Progenitor cell of endocrine pancreas (in vitro differentiated cells): ENCODE data around the gene TUBB6. TPM values are rescaled to one million over a fixed set of nuclear protein-coding genes. Genes with fewer than 3 reads are reported as not detected.

Experiments used
- DNase-seq: peaks from one replicate; pipeline ENCODE4 v3.0.0; 2021; ENCODE audit warnings: low spot score; ENCODE audit not compliant: unreplicated experiment
- H3K27ac Mint-ChIP-seq: 2 replicates; pipeline ENCODE4 v1.8.0; 2021; ENCODE audit warnings: mild to moderate bottlenecking, moderate library complexity, mixed read lengths
- H3K27me3 Mint-ChIP-seq: 2 replicates; pipeline ENCODE4 v1.8.0; 2021; ENCODE audit warnings: mixed read lengths
- H3K36me3 Mint-ChIP-seq: 2 replicates; pipeline ENCODE4 v1.8.0; 2022; ENCODE audit warnings: mixed read lengths; ENCODE audit not compliant: insufficient read depth
- H3K4me1 Mint-ChIP-seq: 2 replicates; pipeline ENCODE4 v1.8.0; 2021; ENCODE audit warnings: low read depth, mixed read lengths
- H3K4me3 Mint-ChIP-seq: 2 replicates; pipeline ENCODE4 v1.8.0; 2021; ENCODE audit warnings: low read depth, mild to moderate bottlenecking, moderate library complexity, mixed read lengths
- H3K9me3 Mint-ChIP-seq: 2 replicates; pipeline ENCODE4 v1.8.0; 2021; ENCODE audit warnings: low read depth, mixed read lengths
- total RNA-seq: library from RNA; stranded (reverse); gene quantifications from 2 replicates; pipeline ENCODE4 v1.2.1, GENCODE V29; 2021
- TF ChIP-seq, protein P1 (sequence below): fragments of 200-600 bp; sonication (generic); IDR thresholded peaks from one replicate; pipeline ENCODE4 v1.5.0; 2021; ENCODE audit warnings: antibody characterized with exemption, mild to moderate bottlenecking; ENCODE audit not compliant: unreplicated experiment

The TUBB6 gene
- total RNA-seq, 1 donor from 2014 or later, result 7.2 TPM

DNA sequence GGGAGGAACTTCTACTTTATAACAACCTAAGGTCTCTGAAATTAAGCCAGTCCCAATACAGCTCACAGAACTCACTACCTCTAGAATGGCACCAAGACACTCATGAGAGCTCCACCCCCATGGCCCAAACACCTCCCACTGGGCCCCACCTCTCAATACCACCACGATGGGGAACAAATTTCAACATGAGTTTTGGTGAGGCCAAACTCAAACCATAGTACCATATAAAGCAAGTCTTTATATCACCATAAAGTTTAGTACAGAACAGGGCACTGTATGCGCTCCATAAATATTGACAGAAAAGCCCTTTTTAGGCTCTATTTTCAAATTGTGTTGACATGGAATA is 65.7 kb downstream of the TUBB6 start:
- no peaks in the 10 kb centered on the region for H3K9me3 Mint-ChIP-seq
- H3K27me3 Mint-ChIP-seq, result no peaks in the 10 kb centered on the region
- peaks cover 6% of the 10 kb centered on the region for H3K36me3 Mint-ChIP-seq
- peaks cover 23% of the 10 kb centered on the region for H3K4me1 Mint-ChIP-seq
- TF ChIP-seq, protein P1, sequence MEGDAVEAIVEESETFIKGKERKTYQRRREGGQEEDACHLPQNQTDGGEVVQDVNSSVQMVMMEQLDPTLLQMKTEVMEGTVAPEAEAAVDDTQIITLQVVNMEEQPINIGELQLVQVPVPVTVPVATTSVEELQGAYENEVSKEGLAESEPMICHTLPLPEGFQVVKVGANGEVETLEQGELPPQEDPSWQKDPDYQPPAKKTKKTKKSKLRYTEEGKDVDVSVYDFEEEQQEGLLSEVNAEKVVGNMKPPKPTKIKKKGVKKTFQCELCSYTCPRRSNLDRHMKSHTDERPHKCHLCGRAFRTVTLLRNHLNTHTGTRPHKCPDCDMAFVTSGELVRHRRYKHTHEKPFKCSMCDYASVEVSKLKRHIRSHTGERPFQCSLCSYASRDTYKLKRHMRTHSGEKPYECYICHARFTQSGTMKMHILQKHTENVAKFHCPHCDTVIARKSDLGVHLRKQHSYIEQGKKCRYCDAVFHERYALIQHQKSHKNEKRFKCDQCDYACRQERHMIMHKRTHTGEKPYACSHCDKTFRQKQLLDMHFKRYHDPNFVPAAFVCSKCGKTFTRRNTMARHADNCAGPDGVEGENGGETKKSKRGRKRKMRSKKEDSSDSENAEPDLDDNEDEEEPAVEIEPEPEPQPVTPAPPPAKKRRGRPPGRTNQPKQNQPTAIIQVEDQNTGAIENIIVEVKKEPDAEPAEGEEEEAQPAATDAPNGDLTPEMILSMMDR, result no peak
- no peak for DNase-seq
- peak overlapping the region; percentile 46 for H3K4me3 Mint-ChIP-seq
- H3K27ac Mint-ChIP-seq, result no peak overlapping the region

DNA sequence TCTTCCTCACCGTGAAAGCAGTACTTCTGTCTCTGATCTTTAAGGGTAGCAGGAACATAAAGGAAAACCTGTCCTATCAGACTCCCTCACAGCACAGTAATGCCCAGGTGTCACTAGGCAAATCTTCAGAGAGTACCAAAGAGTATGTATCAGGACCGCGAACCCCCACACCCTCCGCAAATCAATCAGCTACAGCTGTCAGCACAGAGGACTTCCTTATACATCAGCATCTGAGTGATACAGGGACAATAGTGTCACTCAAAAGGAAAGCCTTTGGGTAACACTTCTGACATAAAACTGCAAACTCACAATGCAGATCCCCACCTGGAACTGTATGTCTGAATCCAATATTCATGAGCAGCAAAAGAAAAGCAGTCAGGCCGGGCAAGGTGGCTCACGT is 66.4 kb downstream of the TUBB6 start:
- H3K4me1 Mint-ChIP-seq, result peaks cover 23% of the 10 kb centered on the region
- no peak overlapping the region for H3K27ac Mint-ChIP-seq
- H3K27me3 Mint-ChIP-seq, result no peaks in the 10 kb centered on the region
- DNase-seq, result no peak
- TF ChIP-seq, protein P1, result no peak
- H3K9me3 Mint-ChIP-seq, result no peaks in the 10 kb centered on the region
- H3K36me3 Mint-ChIP-seq, result peaks cover 5% of the 10 kb centered on the region
- H3K4me3 Mint-ChIP-seq, result peak overlapping the region; percentile 85

Other genes starting within 250 kb of the TUBB6 start
- not detected in 2 replicates for gene ANKRD62, start 214.4 kb upstream of the TUBB6 start, total RNA-seq
- not detected in 2 replicates for gene CIDEA, start 53.9 kb upstream of the TUBB6 start, total RNA-seq
- gene AFG3L2, start 69.0 kb downstream of the TUBB6 start, total RNA-seq, result 44.6 and 44.8 TPM in 2 replicates
- 11.1 and 15.7 TPM in 2 replicates for gene PRELID3A, start 99.7 kb downstream of the TUBB6 start, total RNA-seq